Activated CD8-positive, alpha-beta T cell treated with anti-CD3 and anti-CD28 coated beads for 36 hours (primary cell): ENCODE data around the gene KCNS1. TPM values are rescaled to one million over a fixed set of nuclear protein-coding genes. Genes with fewer than 3 reads are reported as not detected.

Experiments used
- ATAC-seq: fragments of 200-7000 bp; cut with Tn5 transposase; one replicate; pipeline ENCODE4 v1.10.0; 2021; ENCODE audit warnings: mild to moderate bottlenecking, moderate library complexity
- CTCF ChIA-PET: fragments of 350-600 bp; sonication (Branson Sonifier 250); formaldehyde crosslinking; loops from one replicate; lab custom pipeline; 2021; ENCODE audit warnings: antibody characterized with exemption; lab: Charles Lee
- POLR2A ChIA-PET: fragments of 350-600 bp; sonication (Branson Sonifier 250); formaldehyde crosslinking; loops from one replicate; lab custom pipeline; 2021; ENCODE audit warnings: antibody characterized with exemption; lab: Charles Lee
- DNase-seq: peaks from one replicate; pipeline ENCODE4 v3.0.0-alpha.2; 2020
- H3K27ac Mint-ChIP-seq: one replicate; pipeline ENCODE4 v1.8.0; 2021; ENCODE audit warnings: mild to moderate bottlenecking, mixed read lengths
- H3K27me3 Mint-ChIP-seq: one replicate; pipeline ENCODE4 v1.8.0; 2021; ENCODE audit warnings: mixed read lengths
- H3K36me3 Mint-ChIP-seq: one replicate; pipeline ENCODE4 v1.8.0; 2021; ENCODE audit warnings: low read depth, mixed read lengths
- H3K4me1 Mint-ChIP-seq: one replicate; pipeline ENCODE4 v1.8.0; 2021; ENCODE audit warnings: low read depth, mixed read lengths
- H3K4me3 Mint-ChIP-seq: one replicate; pipeline ENCODE4 v1.8.0; 2021; ENCODE audit warnings: mild to moderate bottlenecking, moderate library complexity, mixed read lengths
- H3K9me3 Mint-ChIP-seq: one replicate; pipeline ENCODE4 v1.8.0; 2021; ENCODE audit warnings: mixed read lengths
- intact Hi-C: fragments of 100-400 bp; cut with micrococcal nuclease; formaldehyde crosslinking; loops from one replicate; pipeline ENCODE4 v1.10.0; 2022
- total RNA-seq, 2 experiments: library from RNA; stranded (reverse); gene quantifications; one replicate each; pipeline ENCODE4 v1.2.3, GENCODE V29; 2021
- TF ChIP-seq, protein P1 (sequence below): fragments of 200-600 bp; IDR thresholded peaks from one replicate; pipeline ENCODE4 v1.8.0; 2022; ENCODE audit warnings: antibody characterized with exemption, mild to moderate bottlenecking

Gene KCNS1
- total RNA-seq, 2 experiments from 2014 or later = 0.38 to 0.54 TPM

DNA sequence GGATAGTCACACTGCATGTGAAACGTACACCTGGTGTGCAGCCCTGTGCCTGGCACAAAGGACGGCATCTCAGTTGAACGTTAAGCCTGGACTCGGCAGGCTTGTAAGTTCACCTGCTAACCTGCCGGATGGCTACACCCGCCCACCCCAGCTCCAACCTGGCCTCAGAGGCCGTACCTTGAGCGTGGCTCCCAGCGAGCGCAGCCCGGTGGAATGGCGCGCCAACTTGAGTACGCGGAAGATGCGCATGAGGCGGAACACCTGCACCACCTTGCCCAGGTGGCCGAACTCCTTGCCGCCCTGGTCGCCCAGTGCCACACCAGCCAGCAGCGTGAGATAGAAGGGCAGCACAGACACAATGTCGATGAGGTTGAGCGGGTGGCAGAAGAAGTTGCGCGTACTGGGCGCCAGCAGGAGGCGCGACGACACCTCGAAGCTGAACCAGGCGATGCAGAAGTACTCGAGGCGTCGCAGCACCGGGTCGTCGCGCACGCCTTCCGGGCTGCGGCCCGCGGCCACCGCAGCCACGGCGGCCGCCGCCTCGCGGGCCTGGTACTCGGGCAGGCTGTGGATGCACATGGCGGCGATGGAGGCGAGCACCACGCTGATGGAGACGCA is 3.3 kb downstream of the KCNS1 start:
- ATAC-seq (peak; percentile 68), DNase-seq (peak; percentile 74)
- ChIA-PET CTCF (interaction anchor here (0.7 to 8.8 kb wide), 24 partner anchors 10 to 414 kb away, joined by 3 to 137 read pairs (median 9); no protein-coding TSS in a partner anchor), POLR2A (interaction anchor here (1.1 to 1.6 kb wide), 5 partner anchors 11 to 58 kb away, joined by 3 to 4 read pairs (median 3); no protein-coding TSS in a partner anchor)
- TF ChIP-seq, protein P1, sequence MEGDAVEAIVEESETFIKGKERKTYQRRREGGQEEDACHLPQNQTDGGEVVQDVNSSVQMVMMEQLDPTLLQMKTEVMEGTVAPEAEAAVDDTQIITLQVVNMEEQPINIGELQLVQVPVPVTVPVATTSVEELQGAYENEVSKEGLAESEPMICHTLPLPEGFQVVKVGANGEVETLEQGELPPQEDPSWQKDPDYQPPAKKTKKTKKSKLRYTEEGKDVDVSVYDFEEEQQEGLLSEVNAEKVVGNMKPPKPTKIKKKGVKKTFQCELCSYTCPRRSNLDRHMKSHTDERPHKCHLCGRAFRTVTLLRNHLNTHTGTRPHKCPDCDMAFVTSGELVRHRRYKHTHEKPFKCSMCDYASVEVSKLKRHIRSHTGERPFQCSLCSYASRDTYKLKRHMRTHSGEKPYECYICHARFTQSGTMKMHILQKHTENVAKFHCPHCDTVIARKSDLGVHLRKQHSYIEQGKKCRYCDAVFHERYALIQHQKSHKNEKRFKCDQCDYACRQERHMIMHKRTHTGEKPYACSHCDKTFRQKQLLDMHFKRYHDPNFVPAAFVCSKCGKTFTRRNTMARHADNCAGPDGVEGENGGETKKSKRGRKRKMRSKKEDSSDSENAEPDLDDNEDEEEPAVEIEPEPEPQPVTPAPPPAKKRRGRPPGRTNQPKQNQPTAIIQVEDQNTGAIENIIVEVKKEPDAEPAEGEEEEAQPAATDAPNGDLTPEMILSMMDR = peak; percentile 67
- peaks cover 41% of the 10 kb centered on the region for H3K27me3 Mint-ChIP-seq
- peak overlapping the region; percentile 44 for H3K4me3 Mint-ChIP-seq
- intact Hi-C loops = loop anchor here (5.0 kb wide), 1 partner anchor 55 kb away; no protein-coding TSS in a partner anchor
- no peaks in the 10 kb centered on the region for H3K9me3 Mint-ChIP-seq
- H3K27ac Mint-ChIP-seq = no peak overlapping the region
- H3K4me1 Mint-ChIP-seq = peaks cover 16% of the 10 kb centered on the region
- no peaks in the 10 kb centered on the region for H3K36me3 Mint-ChIP-seq

- ChIA-PET CTCF (interaction anchor here (0.9 to 8.8 kb wide), 37 partner anchors 10 to 413 kb away, joined by 3 to 137 read pairs (median 9); partner anchors contain the start of genes SYS1 and WFDC5), POLR2A (interaction anchor here (0.9 to 1.6 kb wide), 4 partner anchors 11 to 188 kb away, joined by 3 to 4 read pairs (median 4); partner anchors contain the start of gene PABPC1L)
- Mint-ChIP-seq H3K27ac (no peak overlapping the region), H3K27me3 (peaks cover 38% of the 10 kb centered on the region), H3K4me1 (peaks cover 16% of the 10 kb centered on the region), H3K4me3 (no peak overlapping the region), H3K36me3 (no peaks in the 10 kb centered on the region), H3K9me3 (no peaks in the 10 kb centered on the region)
- intact Hi-C loops = loop anchor here (5.0 kb wide), 1 partner anchor 54 kb away; no protein-coding TSS in a partner anchor
- DNase-seq = no peak
- TF ChIP-seq, protein P1 = no peak
- ATAC-seq = no peak
Observed at GRCh38 chr20:45096781-45097180, 4.1 kb downstream of the KCNS1 start.

GRCh38 chr20:45095805-45096238 is 5.1 kb downstream of the KCNS1 start:
- intact Hi-C loops = loop anchor here (5.0 kb wide), 1 partner anchor 54 kb away; no protein-coding TSS in a partner anchor
- TF ChIP-seq, protein P1 = peak; percentile 82
- H3K4me3 Mint-ChIP-seq = no peak overlapping the region
- ChIA-PET POLR2A (interaction anchor here (0.6 to 1.8 kb wide), 8 partner anchors 10 to 349 kb away, joined by 3 to 5 read pairs (median 3); partner anchors contain the start of gene PABPC1L), CTCF (interaction anchor here (0.7 to 8.8 kb wide), 59 partner anchors 9 to 412 kb away, joined by 3 to 137 read pairs (median 6); partner anchors contain the start of genes PABPC1L, SYS1 and WFDC5)
- peaks cover 32% of the 10 kb centered on the region for H3K27me3 Mint-ChIP-seq
- ATAC-seq = peak; percentile 63
- no peaks in the 10 kb centered on the region for H3K9me3 Mint-ChIP-seq
- H3K4me1 Mint-ChIP-seq = peaks cover 13% of the 10 kb centered on the region
- H3K36me3 Mint-ChIP-seq = no peaks in the 10 kb centered on the region
- DNase-seq = peak; percentile 79
- H3K27ac Mint-ChIP-seq = no peak overlapping the region

- H3K36me3 Mint-ChIP-seq = peaks cover 6% of the 10 kb centered on the region
- TF ChIP-seq, protein P1 = no peak
- peaks cover 9% of the 10 kb centered on the region for H3K4me1 Mint-ChIP-seq
- no peaks in the 10 kb centered on the region for H3K9me3 Mint-ChIP-seq
- peaks cover 26% of the 10 kb centered on the region for H3K27me3 Mint-ChIP-seq
- no peak overlapping the region for H3K27ac Mint-ChIP-seq
- POLR2A ChIA-PET = interaction anchor here (0.6 to 1.8 kb wide), 5 partner anchors 9 to 348 kb away, joined by 3 to 5 read pairs (median 3); partner anchors contain the start of gene PABPC1L
- ATAC-seq (no peak), DNase-seq (no peak)
- intact Hi-C loops = loop anchor here (5.0 kb wide), 1 partner anchor 53 kb away; no protein-coding TSS in a partner anchor
- no peak overlapping the region for H3K4me3 Mint-ChIP-seq
- CTCF ChIA-PET = interaction anchor here (0.7 to 8.8 kb wide), 47 partner anchors 8 to 348 kb away, joined by 3 to 137 read pairs (median 8); partner anchors contain the start of genes PABPC1L and WFDC5
Observed at GRCh38 chr20:45094864-45095574, 5.9 kb downstream of the KCNS1 start.
